T-helper 22 cell (primary cell): Measurements from ENCODE around the gene PATJ.
"Not testable (repeated sequence)": the region's sequence is repeated elsewhere in the genome, so short reads cannot be mapped to it uniquely, and the experiment has no call there.

Experiments
- DNase-seq: peaks from one replicate; pipeline ENCODE4 v3.0.0-alpha.2; 2020; ENCODE audit warnings: low read depth

PATJ gene

DNA sequence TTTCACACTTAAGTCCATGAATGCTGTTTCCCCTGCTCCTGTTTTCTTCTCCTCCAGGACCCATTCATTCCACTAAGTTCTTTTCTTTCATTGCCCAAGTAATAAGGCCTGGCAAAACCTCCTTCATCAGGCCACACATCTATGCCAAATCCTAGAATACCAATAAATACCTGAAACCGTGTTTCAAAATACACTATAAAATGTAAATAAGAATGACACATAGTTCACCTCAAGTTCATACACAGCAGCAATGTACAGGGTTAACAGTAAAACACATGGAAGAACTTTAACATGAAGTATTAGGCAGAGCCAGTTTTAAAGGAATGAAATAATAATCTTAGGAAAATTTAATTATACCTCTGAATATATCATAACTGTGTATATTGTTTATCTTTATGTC is 365.6 kb downstream of the PATJ start:
- DNase-seq, result no peak

DNA sequence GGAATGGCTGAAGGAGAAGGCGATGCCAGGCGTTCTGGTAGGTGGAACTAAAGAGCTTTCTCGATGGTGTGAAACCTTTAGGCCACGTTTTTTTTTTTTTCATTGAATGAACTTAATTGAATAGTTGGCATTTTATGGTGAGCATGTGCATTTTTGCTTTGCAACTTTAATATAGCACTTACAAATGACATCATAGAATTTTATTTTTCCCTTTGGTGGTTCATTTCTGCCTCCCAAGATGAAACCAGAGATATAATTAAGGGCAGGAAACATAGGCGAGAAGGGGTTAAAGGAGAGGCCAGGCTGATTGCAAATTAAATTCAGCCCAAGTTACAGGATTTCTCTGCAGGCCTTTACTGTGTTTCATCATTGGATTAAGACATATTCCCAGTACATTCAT is 366.8 kb downstream of the PATJ start:
- no peak for DNase-seq

DNA sequence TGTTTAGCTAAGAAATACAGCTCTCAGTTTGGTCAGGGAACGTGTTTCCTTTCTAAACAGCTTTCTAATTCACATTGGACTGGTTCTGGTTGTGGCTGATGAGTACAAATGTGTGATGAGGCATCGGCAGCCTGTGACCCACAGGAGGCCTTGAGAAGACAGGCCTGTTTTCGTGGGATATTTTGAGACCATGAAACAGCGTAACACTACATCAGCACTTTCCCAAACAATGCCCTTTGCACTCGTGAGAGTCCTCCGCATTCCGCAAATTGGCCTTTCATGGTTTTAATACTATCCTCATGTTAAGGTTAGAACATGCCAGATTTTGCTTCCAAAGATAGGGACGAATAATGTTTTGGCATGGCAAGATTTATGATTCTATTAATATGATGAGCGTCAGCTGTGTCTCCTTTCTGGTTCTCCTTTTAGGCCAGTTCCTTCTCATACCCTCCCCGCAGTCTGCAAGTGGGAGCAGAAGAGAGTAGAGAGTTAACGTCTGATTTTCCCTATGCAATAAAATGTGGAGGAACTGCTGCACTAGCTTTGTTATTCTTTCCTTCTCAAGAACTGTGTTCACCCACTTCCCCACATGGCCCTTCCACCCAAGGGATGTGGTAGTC is 368.0 kb downstream of the PATJ start:
- DNase-seq, result no peak

DNA sequence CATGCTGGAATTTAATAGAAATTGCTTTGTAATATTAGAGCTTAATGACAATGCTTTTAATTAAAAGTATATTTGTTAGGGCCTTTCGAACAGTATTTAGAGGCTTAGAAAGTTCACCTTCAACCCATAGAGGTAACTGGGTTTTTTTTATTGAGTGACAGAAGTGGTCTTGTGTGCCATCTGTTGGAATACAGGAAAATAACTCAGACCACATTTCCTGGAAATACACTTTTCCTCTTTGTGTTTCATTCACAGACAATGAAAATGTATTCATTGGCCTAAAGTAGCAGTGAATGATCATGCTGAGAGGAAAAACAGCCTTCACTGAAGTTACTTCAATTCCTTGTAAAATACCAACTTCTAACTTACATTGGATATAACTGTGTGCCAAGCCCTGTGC is 368.8 kb downstream of the PATJ start:
- no peak for DNase-seq

GRCh38 chr1:62113507-62113906 is 371.2 kb downstream of the PATJ start:
- DNase-seq, result no peak

- DNase-seq, result no peak
Measured at GRCh38 chr1:62117018-62117750, 374.9 kb downstream of the PATJ start.

DNA sequence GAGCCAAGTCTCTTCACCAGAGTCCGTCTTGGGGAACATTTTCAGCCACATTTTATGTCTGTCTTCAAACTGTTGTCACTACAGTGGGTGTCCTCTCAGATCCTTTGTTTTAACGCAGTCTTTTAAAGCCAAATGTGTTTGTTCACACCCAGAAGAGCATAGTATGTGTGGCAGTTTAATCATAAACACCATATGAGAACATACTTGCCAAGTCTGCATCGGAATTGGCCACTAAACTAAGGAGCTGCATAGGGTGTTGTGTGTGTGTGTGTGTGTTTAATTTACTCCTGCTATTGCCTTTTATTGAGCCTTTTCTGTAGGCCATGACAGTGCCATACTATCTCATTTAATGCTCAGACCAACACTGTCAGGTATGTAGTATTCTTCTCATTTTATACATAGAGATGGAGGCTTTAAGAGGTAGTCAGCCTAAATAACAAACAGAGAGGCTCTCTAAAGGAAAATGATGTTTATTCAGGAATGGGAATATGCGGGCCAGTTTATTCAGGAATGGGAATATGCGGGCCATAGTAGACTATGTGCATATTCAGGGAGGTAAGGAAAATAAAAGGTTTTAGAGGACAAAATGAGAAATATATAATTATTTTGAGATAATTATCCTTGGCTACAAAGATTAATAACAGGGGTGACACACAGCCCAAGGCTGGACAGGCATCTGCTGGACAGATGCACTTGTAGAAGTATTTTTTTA is 384.5 kb downstream of the PATJ start:
- DNase-seq, result no peak

DNA sequence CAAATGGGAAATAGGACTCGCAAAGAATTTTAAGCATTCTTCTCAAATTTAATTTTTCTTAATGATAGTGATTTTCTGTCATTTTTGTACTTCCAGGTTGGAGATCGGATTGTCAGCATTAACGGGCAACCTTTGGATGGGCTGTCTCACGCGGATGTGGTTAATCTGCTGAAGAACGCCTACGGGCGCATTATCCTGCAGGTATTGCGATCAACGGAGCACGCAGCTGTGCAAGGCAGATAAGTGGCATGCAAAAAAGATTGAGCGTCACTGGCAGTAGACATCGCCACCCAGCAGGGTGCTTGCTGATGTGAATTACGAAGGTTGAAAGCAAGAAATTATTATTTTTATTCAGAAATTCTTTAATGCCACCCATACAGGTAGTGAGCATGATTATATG is 386.5 kb downstream of the PATJ start:
- no peak for DNase-seq

GRCh38 chr1:62131093-62131725 is 388.9 kb downstream of the PATJ start:
- no peak for DNase-seq

DNA sequence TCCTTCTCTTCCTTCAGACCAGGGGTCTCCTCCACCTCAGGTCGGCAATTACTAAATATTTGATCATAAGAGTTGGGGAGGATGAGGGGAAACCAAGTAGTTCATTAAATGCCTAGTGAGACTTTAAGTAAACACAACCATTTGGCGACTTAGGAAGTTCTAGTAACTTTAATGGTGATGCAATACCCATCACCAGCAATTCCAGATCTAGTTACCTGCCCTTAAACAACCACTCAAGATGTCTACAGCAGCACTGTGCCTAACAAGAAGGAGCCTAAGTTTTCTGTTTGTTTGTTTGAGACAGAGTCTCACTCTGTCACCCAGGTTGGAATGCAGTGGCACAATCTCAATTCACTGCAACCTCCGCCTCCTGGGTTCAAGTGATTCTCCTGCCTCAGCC is 395.7 kb downstream of the PATJ start:
- no peak for DNase-seq

- DNase-seq, result no peak
Measured at GRCh38 chr1:62139410-62139809, 397.1 kb downstream of the PATJ start.

- DNase-seq, result no peak
Measured at GRCh38 chr1:62140666-62141065, 398.4 kb downstream of the PATJ start.

GRCh38 chr1:62142496-62142895 is 400.2 kb downstream of the PATJ start:
- no peak for DNase-seq

DNA sequence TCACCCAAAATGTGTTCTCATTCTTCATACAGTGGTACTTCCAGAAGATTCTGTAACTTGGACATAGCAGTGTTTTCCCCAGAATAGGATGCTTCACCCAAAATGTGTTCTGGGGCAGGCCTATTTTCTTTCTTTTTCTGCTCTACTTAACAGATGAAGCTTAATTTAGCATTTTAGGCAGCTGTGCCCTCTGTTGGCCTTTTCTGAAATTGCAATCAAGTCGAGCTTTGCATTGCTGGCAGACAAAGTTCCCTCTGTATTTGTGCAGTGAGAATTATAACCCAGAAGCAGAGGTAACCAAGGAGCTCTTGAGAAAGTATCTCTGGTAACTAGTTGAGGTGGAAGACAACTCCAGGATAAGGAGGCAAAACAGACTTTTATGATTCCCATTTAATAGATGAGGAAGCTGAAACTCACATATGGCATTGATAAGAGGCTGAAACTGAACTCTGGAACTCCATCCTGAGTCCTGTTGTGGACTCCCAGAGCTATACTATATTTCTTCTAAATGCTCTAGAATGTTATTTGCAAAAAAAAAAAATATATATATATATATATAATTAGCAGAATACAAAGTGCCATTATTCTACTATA is 402.1 kb downstream of the PATJ start:
- no peak for DNase-seq

GRCh38 chr1:62159940-62160348 is 417.7 kb downstream of the PATJ start:
- DNase-seq, result no peak

DNA sequence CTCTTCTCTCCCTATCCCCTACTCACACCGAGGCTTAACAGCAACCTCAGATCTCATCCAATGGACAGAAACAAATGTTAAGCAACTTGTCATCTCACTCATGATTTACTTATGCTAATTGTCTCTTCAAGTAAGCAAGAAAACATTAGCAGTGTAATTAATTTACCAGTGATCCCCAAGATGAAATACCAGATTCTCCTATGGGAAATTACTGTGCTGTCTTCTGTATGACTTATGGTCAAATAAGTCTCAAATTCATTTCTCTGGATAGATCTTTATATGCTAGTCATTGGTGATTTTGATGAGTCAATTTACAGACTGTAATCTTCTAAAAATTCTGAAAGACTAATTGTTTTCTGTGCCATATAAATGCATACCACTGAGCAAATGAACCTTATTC is 419.4 kb downstream of the PATJ start:
- no peak for DNase-seq

DNA sequence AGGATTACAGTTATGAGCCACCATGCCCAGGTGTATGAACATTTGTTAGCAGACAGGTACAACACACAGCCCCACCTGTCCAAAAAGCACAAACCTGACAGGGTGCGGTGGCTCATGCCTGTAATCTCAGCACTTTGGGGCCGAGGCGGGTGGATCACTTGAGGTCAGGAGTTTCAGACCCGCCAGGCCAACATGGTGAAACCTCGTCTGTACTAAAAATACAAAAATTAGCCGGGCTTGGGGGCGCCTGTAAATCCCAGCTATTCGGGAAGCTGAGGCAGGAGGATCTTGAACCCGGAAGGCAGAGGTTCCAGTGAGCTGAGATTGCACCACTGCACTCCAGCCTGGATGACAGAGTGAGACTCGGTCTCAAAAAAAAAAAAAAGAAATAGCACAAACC is 428.1 kb downstream of the PATJ start:
- DNase-seq, result not testable (repeated sequence)

GRCh38 chr1:62175568-62176179 is 433.4 kb downstream of the PATJ start:
- no peak for DNase-seq

GRCh38 chr1:62176597-62177312 is 434.5 kb downstream of the PATJ start:
- no peak for DNase-seq

GRCh38 chr1:62177621-62178020 is 435.3 kb downstream of the PATJ start:
- DNase-seq, result no peak

DNA sequence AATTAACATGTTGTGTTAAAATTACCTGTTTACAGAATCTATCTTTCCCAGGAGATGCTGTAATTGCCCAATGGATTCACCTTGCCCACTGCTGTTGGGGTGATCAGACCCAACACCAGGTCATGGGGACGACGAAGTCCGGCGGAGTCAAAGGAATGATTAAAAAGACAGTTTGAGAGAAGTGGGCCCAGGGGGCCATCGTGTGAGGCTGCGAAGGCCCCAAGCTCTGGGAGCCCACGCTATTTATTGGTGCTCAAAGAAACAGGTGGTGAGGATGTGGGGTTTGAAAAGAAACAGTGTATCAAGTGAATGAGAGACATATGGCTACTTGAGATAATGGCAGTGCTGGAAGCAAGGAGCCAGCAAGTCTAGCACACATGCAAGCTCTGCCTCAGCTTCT is 436.1 kb downstream of the PATJ start:
- DNase-seq, result no peak
